ENCODE results near the gene JAKMIP2.

DNA sequence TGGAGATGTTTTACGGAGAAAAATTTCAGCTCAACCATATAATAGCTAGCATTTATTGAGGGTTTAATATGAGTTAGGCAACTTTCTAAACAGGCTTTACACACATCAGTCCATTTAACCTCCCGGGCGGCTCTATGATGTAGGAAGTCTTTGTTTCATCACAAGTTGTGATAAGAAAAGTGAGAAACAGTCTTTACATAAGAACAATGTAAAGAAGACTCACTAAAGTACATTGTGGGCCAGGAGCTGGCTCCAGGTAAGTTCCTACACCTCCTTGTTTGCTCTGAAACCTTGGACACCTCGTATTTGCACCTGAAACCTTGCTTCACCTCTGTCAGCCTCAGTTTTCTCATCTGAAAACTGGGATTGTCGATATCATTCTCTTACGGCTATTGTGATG lies 116.1 kb downstream of the JAKMIP2 start:
- TF ChIP-seq, protein P1, sequence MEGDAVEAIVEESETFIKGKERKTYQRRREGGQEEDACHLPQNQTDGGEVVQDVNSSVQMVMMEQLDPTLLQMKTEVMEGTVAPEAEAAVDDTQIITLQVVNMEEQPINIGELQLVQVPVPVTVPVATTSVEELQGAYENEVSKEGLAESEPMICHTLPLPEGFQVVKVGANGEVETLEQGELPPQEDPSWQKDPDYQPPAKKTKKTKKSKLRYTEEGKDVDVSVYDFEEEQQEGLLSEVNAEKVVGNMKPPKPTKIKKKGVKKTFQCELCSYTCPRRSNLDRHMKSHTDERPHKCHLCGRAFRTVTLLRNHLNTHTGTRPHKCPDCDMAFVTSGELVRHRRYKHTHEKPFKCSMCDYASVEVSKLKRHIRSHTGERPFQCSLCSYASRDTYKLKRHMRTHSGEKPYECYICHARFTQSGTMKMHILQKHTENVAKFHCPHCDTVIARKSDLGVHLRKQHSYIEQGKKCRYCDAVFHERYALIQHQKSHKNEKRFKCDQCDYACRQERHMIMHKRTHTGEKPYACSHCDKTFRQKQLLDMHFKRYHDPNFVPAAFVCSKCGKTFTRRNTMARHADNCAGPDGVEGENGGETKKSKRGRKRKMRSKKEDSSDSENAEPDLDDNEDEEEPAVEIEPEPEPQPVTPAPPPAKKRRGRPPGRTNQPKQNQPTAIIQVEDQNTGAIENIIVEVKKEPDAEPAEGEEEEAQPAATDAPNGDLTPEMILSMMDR (IDR thresholded peaks at IDR 0.05; ENCODE audit: insufficient read depth, low read length, poor library complexity, severe bottlenecking): no peak
- TF ChIP-seq EZH2phosphoT487 (conservative IDR thresholded peaks at IDR 0.05; ENCODE audit: low read length): no peak

Measured in SU-DHL-6 (cell line).